Esophagus squamous epithelium (tissue), 5 donors: ENCODE data around the gene PIK3R5. TPM values are rescaled to one million over a fixed set of nuclear protein-coding genes. Genes with fewer than 3 reads are reported as not detected.

Experiments used
- DNase-seq: peaks from one replicate; lab custom pipeline; 2025; lab: John Stamatoyannopoulos, UW
- H3K27ac ChIP-seq, 4 donors: fragments of 200-600 bp; sonication (generic); one replicate each; pipeline ENCODE4 v1.5.1; 2016 to 2019; ENCODE audit warnings: mild to moderate bottlenecking in 1 of 4
- H3K27me3 ChIP-seq, 4 donors: fragments of 200-600 bp; sonication (generic); 1 replicate in 3 of 4; 2 replicates in 1 of 4; pipeline versions ENCODE4 v1.5.1 to v1.6.0; 2017 to 2021; ENCODE audit warnings: antibody characterized with exemption in 1 of 4
- H3K36me3 ChIP-seq, 3 donors: fragments of 200-600 bp; sonication (generic); one replicate each; pipeline ENCODE4 v1.5.1; 2016 to 2019
- H3K4me1 ChIP-seq, 3 donors: fragments of 200-600 bp; sonication (generic); one replicate each; pipeline ENCODE4 v1.5.1; 2017 to 2019
- H3K4me3 ChIP-seq, 4 donors: fragments of 200-600 bp; sonication (generic); 1 replicate in 3 of 4; 2 replicates in 1 of 4; pipeline ENCODE4 v1.5.1; 2016 to 2019; ENCODE audit warnings: mild to moderate bottlenecking in 2 of 4, moderate library complexity in 1 of 4
- H3K9me3 ChIP-seq, 3 donors: fragments of 200-600 bp; sonication (generic); one replicate each; pipeline ENCODE4 v1.5.1; 2016 to 2019
- POLR2A ChIP-seq, 4 donors: fragments of 450-650 bp; IDR thresholded peaks; one replicate each; pipeline ENCODE4 v1.6.1; 2017; ENCODE audit warnings: antibody characterized with exemption in 4 of 4, mild to moderate bottlenecking in 4 of 4, moderate library complexity in 3 of 4
- WGBS, 2 donors: methylation state at CpG; one replicate each; pipeline ENCODE4 v1.1.5; 2018; 5-methylcytosine and 5-hydroxymethylcytosine counted together
- intact Hi-C: fragments of 100-400 bp; cut with DNase I; formaldehyde crosslinking; loops from one replicate; pipeline ENCODE4 v1.15.0; 2022
- total RNA-seq, 4 donors: library from RNA; depleted of rRNA; stranded (reverse); fragments of >200 nt; gene quantifications; one replicate each; pipeline ENCODE4 v1.1.0, GENCODE V29; 2016
- TF ChIP-seq, protein P1 (sequence below), 6 experiments: fragments of 450-650 bp in 4 of 6; fragments of 200-600 bp in 2 of 6; sonication (generic) in 2 of 6; IDR thresholded peaks; one replicate each; pipeline ENCODE4 v1.5.1; 2016 to 2019; ENCODE audit warnings: antibody characterized with exemption in 6 of 6, mild to moderate bottlenecking in 4 of 6, moderate library complexity in 4 of 6
- donor health status: DM: yes; HTN: yes; CAD: no.

PIK3R5 gene
- total RNA-seq, 4 donors from 2014 or later, result 1.8 to 8.8 (median 3.1) TPM

- H3K36me3 ChIP-seq, result no peaks in the 10 kb centered on the region
- intact Hi-C loops, result no loop called here
- peaks cover 0 to 4% (median 0%) of the 10 kb centered on the region in 3 donors for H3K4me1 ChIP-seq
- WGBS, 2 donors, result 48 to 54% methylated on average over 4 to 10 of the region's 10 CpGs
- no peaks in the 10 kb centered on the region for H3K9me3 ChIP-seq
- peak; percentile 39 for DNase-seq
- peak overlapping the region in 1 of 4 donors; percentile 34 for H3K27ac ChIP-seq
- H3K27me3 ChIP-seq, result peaks cover 0 to 10% (median 0%) of the 10 kb centered on the region in 4 donors
- TF ChIP-seq, protein P1, sequence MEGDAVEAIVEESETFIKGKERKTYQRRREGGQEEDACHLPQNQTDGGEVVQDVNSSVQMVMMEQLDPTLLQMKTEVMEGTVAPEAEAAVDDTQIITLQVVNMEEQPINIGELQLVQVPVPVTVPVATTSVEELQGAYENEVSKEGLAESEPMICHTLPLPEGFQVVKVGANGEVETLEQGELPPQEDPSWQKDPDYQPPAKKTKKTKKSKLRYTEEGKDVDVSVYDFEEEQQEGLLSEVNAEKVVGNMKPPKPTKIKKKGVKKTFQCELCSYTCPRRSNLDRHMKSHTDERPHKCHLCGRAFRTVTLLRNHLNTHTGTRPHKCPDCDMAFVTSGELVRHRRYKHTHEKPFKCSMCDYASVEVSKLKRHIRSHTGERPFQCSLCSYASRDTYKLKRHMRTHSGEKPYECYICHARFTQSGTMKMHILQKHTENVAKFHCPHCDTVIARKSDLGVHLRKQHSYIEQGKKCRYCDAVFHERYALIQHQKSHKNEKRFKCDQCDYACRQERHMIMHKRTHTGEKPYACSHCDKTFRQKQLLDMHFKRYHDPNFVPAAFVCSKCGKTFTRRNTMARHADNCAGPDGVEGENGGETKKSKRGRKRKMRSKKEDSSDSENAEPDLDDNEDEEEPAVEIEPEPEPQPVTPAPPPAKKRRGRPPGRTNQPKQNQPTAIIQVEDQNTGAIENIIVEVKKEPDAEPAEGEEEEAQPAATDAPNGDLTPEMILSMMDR (IDR thresholded peaks at IDR 0.05), result no peak
- TF ChIP-seq POLR2A (IDR thresholded peaks at IDR 0.05), result peak in 1 of 4 donors; percentile 53
- H3K4me3 ChIP-seq, result no peak overlapping the region
Measured at GRCh38 chr17:8954339-8954738, 11.2 kb downstream of the PIK3R5 start.

DNA sequence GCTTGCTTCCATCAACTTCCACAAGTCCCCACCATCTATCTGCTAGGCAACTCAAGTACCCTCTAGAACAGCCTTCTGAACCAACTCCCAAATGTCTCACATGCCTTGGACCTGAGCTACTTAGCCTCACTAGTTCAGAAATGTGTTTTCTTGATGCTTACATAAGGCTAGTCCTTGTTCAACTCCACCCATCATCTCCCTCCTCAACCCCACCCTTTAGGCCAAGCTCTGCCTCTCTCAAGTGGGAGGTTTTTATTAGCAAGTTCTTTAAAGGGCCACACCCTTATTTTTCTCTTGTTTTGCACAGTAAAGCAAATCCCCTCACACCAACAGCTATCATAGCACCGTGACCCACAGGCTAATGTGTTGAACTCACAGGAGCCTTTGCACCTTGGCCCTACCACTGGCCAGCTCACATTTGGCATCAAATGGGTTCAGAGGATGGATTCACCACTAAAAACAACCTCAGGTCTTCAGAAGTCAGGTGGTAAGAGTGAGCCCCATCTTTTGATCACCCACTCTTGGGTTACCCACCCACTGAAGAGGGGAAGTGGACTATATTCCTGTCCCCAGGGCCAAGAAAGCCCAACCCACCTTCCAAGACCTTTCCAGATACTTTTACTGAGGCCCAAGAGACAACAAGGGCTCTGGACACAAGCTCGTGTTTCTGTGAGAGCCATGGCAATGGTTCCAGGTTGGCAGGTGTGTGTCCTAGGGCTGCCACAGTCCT is 12.2 kb downstream of the PIK3R5 start:
- Histone ChIP-seq H3K4me3 (no peak overlapping the region), H3K27ac (peak overlapping the region in 1 of 4 donors; percentile 61), H3K4me1 (peaks cover 0 to 4% (median 0%) of the 10 kb centered on the region in 3 donors), H3K36me3 (no peaks in the 10 kb centered on the region), H3K9me3 (no peaks in the 10 kb centered on the region), H3K27me3 (peaks cover 0 to 10% (median 0%) of the 10 kb centered on the region in 4 donors)
- no peak for DNase-seq
- intact Hi-C loops, result no loop called here
- no peak for TF ChIP-seq POLR2A (IDR thresholded peaks at IDR 0.05)
- TF ChIP-seq, protein P1 (IDR thresholded peaks at IDR 0.05), result no peak
- 48 to 52% methylated on average over 2 of the region's 2 CpGs for WGBS, 2 donors

- intact Hi-C loops, result no loop called here
- H3K27ac ChIP-seq, result no peak overlapping the region
- TF ChIP-seq, protein P1 (IDR thresholded peaks at IDR 0.05), result no peak
- TF ChIP-seq POLR2A (IDR thresholded peaks at IDR 0.05), result no peak
- peaks cover 0 to 4% (median 0%) of the 10 kb centered on the region in 3 donors for H3K4me1 ChIP-seq
- H3K4me3 ChIP-seq, result no peak overlapping the region
- DNase-seq, result no peak
- WGBS, 2 donors, result 83 to 100% methylated on average over 1 of the region's 1 CpG
- no peaks in the 10 kb centered on the region for H3K36me3 ChIP-seq
- H3K27me3 ChIP-seq, result peaks cover 0 to 4% (median 0%) of the 10 kb centered on the region in 4 donors
- H3K9me3 ChIP-seq, result no peaks in the 10 kb centered on the region
Measured at GRCh38 chr17:8952191-8952590, 13.3 kb downstream of the PIK3R5 start.

GRCh38 chr17:8951206-8951605 is 14.3 kb downstream of the PIK3R5 start:
- intact Hi-C loops, result no loop called here
- Histone ChIP-seq H3K36me3 (no peaks in the 10 kb centered on the region), H3K27me3 (peaks cover 0 to 4% (median 0%) of the 10 kb centered on the region in 4 donors), H3K4me1 (peaks cover 0 to 4% (median 0%) of the 10 kb centered on the region in 3 donors), H3K27ac (no peak overlapping the region), H3K4me3 (no peak overlapping the region), H3K9me3 (no peaks in the 10 kb centered on the region)
- no peak for DNase-seq
- TF ChIP-seq, protein P1 (IDR thresholded peaks at IDR 0.05), result no peak
- no peak for TF ChIP-seq POLR2A (IDR thresholded peaks at IDR 0.05)
- WGBS, 2 donors, result 67 to 86% methylated on average over 4 of the region's 4 CpGs

DNA sequence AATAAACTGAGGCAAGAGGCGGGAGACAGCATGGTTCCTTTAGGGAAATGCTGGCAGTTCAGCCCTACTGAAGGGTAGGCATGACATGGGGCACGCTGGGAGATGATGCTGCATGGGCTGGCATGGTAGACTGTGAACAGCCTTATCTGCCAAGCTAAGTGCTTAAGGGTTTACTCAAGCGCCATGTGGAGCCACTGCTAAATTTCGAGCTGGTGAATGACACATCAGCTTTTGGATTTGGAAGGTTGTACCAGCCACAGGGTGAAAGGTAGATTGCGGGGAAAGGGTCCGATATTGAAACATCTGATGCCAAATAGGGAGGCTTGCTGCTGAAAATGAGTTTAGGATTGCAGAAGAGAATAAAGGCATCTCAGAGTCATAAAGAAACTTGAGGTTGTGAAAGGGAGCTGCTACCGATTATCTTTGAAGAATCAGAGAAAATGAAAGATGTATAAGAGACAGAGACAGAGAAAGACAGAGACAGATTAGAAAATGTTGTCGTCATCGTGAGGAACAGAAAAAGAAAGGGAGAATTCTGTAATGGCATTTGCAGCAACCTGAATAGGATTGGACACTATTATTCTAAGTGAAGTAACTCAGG is 16.3 kb downstream of the PIK3R5 start:
- Histone ChIP-seq H3K4me1 (peaks cover 0 to 4% (median 0%) of the 10 kb centered on the region in 3 donors), H3K36me3 (no peaks in the 10 kb centered on the region), H3K4me3 (no peak overlapping the region), H3K9me3 (no peaks in the 10 kb centered on the region), H3K27me3 (peaks cover 0 to 8% (median 0%) of the 10 kb centered on the region in 4 donors), H3K27ac (no peak overlapping the region)
- 72 to 73% methylated on average over 9 of the region's 9 CpGs for WGBS, 2 donors
- DNase-seq, result no peak
- intact Hi-C loops, result no loop called here
- TF ChIP-seq, protein P1 (IDR thresholded peaks at IDR 0.05), result no peak
- TF ChIP-seq POLR2A (IDR thresholded peaks at IDR 0.05), result no peak
